Measurements from ENCODE around the gene BEND3.
"Not testable (repeated sequence)": the region's sequence is repeated elsewhere in the genome, so short reads cannot be mapped to it uniquely, and the experiment has no call there.

BEND3 gene

GRCh38 chr6:107033126-107033525 lies 82.2 kb downstream of the BEND3 start:
- no peak for DNase-seq (ENCODE audit: low read depth in 3 of 3)

DNA sequence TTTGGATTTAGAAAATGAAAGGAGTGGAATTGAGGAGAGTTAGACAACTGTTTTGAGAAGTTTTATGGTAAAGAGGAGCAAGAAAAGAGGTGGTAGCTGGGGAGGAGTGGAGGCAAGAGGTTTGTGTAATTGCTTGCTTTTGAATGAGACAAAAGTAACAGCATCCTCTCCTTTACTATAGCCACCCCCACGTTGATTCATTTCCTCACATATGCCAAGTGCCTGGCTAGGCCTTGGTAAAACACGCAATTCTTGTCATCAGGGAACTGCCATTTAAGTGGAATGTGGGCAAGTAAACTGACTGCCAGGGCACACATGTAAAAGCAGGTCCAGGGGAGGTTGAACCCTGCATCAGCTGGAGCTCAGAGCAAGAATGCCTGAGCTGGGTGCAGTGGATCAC lies 83.3 kb downstream of the BEND3 start:
- no peak for DNase-seq (ENCODE audit: low read depth in 3 of 3)

DNA sequence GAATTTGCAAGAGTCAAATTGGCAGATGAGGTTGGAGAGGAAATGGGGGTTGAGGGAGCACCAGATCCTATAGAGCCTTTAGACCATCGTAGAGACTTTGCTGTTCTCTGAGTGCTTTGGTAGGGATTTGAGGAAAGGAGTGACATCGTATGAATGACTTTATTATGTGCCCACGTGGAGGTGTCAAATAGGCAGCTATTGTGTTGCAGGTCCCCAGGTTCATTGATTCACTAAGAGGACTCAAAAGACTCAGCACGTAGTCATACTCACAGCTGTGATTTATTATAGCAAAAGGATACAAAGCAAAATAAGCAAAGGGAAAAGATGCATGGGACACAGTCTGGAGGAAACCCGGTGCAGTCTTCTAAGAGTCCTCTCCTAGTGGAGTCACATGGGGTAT lies 85.2 kb downstream of the BEND3 start:
- no peak for DNase-seq (ENCODE audit: low read depth in 3 of 3)

- DNase-seq (ENCODE audit: low read depth in 3 of 3) = no peak
These were observed 88.3 kb downstream of the BEND3 start for GRCh38 chr6:107026965-107027364.

- no peak for DNase-seq (ENCODE audit: low read depth in 3 of 3)
These were observed 93.7 kb downstream of the BEND3 start for GRCh38 chr6:107021446-107022185.

GRCh38 chr6:107020239-107020638 lies 95.1 kb downstream of the BEND3 start:
- DNase-seq (ENCODE audit: low read depth in 3 of 3) = no peak

DNA sequence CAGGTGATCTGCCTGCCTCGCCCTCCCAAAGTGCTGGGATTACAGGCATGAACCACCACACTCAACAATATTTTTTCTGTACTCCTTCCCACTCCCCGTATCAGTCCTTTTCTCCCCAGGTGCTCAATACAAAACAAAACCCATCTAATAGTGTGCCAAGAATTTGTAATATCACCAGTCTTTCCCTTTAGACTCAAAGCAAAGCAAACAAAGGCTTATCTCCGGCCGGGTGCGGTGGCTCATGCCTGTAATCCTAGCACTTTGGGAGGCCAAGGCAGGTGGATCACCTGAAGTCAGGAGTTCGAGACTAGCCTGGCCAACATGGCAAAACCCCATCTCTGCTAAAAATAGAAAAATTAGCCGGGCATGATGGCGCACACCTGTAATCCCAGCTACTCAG lies 95.7 kb downstream of the BEND3 start:
- not testable (repeated sequence) for DNase-seq (ENCODE audit: low read depth in 3 of 3)

DNA sequence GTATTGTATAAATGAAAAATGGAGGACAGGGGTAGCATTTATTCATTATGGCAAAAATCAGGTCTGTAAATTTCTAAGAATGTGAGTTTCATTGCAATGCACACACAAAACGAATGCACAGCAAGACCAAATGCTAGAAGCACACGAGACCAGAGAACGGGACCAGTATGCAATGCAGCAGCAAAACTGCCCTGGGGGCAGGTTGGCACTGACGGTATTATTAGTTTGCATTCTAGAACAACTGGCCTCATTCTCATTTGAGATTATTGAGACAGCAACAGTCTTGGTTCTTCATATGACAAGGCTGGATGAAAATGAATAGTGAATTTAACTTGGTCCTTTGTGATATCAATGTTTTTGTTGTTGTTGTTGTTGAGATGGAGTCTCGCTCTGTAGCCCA lies 96.3 kb downstream of the BEND3 start:
- no peak for DNase-seq (ENCODE audit: low read depth in 3 of 3)
